WERI-Rb-1 (cell line): ENCODE measurements around the gene PITX3.

Source experiments
- DNase-seq: peaks from one replicate; pipeline ENCODE4 v3.0.0-alpha.2; 2020
- H3K27ac ChIP-seq: fragments of 250-450 bp; sonication (Bioruptor Pico); 2 replicates; pipeline ENCODE4 v1.5.1; 2020; ENCODE audit warnings: mild to moderate bottlenecking, moderate library complexity
- H3K27me3 ChIP-seq: fragments of 250-450 bp; sonication (Bioruptor Pico); 2 replicates; pipeline ENCODE4 v1.5.1; 2021; ENCODE audit warnings: mild to moderate bottlenecking, low read depth, moderate library complexity; ENCODE audit not compliant: insufficient read depth, severe bottlenecking
- H3K36me3 ChIP-seq: fragments of 250-450 bp; sonication (Bioruptor Pico); 2 replicates; pipeline ENCODE4 v1.5.1; 2020; ENCODE audit warnings: mild to moderate bottlenecking, moderate library complexity
- H3K4me3 ChIP-seq: 2 replicates; pipeline ENCODE4 v1.5.1; 2011; ENCODE audit warnings: low read depth, mild to moderate bottlenecking, control low read depth, low read length
- H3K9me3 ChIP-seq: fragments of 250-450 bp; sonication (Bioruptor Pico); 2 replicates; pipeline ENCODE4 v1.5.1; 2021; ENCODE audit warnings: mild to moderate bottlenecking, moderate library complexity; ENCODE audit not compliant: severe bottlenecking
- TF ChIP-seq, protein P1 (sequence below): IDR thresholded peaks from 2 replicates; pipeline ENCODE4 v1.5.1; 2011; ENCODE audit warnings: low read depth, mild to moderate bottlenecking, control low read depth, inconsistent platforms, low read length

The PITX3 gene

GRCh38 chr10:102285133-102285532 is 43.8 kb upstream of the PITX3 start:
- Histone ChIP-seq H3K27me3 (no peaks in the 10 kb centered on the region), H3K9me3 (no peaks in the 10 kb centered on the region), H3K27ac (no peak overlapping the region), H3K4me3 (no peak overlapping the region), H3K36me3 (peaks cover 20% of the 10 kb centered on the region)
- DNase-seq: no peak
- TF ChIP-seq, protein P1, sequence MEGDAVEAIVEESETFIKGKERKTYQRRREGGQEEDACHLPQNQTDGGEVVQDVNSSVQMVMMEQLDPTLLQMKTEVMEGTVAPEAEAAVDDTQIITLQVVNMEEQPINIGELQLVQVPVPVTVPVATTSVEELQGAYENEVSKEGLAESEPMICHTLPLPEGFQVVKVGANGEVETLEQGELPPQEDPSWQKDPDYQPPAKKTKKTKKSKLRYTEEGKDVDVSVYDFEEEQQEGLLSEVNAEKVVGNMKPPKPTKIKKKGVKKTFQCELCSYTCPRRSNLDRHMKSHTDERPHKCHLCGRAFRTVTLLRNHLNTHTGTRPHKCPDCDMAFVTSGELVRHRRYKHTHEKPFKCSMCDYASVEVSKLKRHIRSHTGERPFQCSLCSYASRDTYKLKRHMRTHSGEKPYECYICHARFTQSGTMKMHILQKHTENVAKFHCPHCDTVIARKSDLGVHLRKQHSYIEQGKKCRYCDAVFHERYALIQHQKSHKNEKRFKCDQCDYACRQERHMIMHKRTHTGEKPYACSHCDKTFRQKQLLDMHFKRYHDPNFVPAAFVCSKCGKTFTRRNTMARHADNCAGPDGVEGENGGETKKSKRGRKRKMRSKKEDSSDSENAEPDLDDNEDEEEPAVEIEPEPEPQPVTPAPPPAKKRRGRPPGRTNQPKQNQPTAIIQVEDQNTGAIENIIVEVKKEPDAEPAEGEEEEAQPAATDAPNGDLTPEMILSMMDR: no peak

DNA sequence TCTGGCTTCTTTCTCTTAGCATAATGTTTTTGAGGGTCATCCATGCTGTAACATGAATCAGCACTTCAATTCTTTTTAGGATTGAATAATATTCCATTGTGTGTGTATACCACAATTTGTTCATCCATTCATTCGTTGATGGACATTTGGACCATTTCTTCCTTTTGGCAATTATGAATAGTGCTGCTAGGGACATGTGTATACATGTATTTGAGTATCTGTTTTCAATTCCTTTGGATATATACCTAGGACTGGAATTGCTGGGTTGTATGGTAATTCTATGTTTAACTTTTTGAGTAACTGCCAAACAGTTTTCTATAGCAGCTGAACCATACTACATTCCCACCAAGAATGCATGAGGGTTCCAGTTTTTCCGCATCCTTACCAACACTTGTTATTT is 43.2 kb upstream of the PITX3 start:
- H3K4me3 ChIP-seq: no peak overlapping the region
- H3K27me3 ChIP-seq: no peaks in the 10 kb centered on the region
- DNase-seq: no peak
- TF ChIP-seq, protein P1: no peak
- H3K9me3 ChIP-seq: no peaks in the 10 kb centered on the region
- peaks cover 20% of the 10 kb centered on the region for H3K36me3 ChIP-seq
- no peak overlapping the region for H3K27ac ChIP-seq

DNA sequence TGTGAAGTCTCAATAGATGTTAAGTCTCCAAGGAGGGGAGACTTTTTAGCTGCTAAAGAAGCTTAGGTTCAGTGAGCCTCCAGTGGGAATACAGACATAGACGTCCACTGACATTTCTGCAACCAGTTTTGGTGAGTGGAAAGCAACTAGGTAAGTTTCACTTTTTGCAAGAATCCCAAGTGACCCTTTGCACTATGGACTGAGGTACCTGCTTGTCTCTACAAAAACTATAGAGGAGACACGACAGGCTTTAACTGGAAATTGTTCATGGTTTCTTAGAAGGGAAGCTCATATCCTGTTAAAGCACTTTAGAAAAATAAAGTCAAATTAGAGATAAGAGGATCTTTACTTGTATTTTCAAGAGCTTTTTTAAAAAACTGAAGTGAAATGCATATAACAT is 42.6 kb upstream of the PITX3 start:
- H3K27ac ChIP-seq: no peak overlapping the region
- H3K36me3 ChIP-seq: peaks cover 20% of the 10 kb centered on the region
- H3K9me3 ChIP-seq: no peaks in the 10 kb centered on the region
- H3K27me3 ChIP-seq: no peaks in the 10 kb centered on the region
- no peak overlapping the region for H3K4me3 ChIP-seq
- no peak for DNase-seq
- TF ChIP-seq, protein P1: no peak

DNA sequence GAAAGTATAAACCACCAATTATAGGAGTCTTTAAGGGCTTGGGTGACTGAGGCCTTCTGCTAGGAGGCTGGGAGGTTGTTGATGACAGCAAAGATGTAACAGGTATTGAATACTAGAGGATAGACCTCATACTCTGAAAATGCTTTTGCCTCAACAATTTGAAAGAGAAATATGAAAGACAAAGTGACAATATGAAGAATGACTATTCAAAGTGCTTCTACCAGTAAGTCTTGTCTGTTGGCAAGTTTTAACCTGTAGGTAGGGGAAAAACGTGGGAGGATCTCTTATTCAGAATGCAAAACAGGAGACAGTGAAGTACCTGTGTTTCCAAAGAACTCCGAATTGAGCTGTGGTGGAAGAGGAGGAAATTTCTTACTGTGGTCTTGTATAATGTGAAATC is 42.2 kb upstream of the PITX3 start:
- Histone ChIP-seq H3K9me3 (no peaks in the 10 kb centered on the region), H3K27ac (no peak overlapping the region), H3K4me3 (no peak overlapping the region), H3K36me3 (peaks cover 20% of the 10 kb centered on the region), H3K27me3 (no peaks in the 10 kb centered on the region)
- DNase-seq: no peak
- TF ChIP-seq, protein P1: no peak

- H3K9me3 ChIP-seq: no peaks in the 10 kb centered on the region
- H3K36me3 ChIP-seq: peaks cover 19% of the 10 kb centered on the region
- no peak overlapping the region for H3K4me3 ChIP-seq
- no peak for DNase-seq
- H3K27me3 ChIP-seq: no peaks in the 10 kb centered on the region
- peak overlapping the region; percentile 58 for H3K27ac ChIP-seq
- TF ChIP-seq, protein P1: no peak
These were observed 39.8 kb upstream of the PITX3 start for GRCh38 chr10:102281102-102281487.

DNA sequence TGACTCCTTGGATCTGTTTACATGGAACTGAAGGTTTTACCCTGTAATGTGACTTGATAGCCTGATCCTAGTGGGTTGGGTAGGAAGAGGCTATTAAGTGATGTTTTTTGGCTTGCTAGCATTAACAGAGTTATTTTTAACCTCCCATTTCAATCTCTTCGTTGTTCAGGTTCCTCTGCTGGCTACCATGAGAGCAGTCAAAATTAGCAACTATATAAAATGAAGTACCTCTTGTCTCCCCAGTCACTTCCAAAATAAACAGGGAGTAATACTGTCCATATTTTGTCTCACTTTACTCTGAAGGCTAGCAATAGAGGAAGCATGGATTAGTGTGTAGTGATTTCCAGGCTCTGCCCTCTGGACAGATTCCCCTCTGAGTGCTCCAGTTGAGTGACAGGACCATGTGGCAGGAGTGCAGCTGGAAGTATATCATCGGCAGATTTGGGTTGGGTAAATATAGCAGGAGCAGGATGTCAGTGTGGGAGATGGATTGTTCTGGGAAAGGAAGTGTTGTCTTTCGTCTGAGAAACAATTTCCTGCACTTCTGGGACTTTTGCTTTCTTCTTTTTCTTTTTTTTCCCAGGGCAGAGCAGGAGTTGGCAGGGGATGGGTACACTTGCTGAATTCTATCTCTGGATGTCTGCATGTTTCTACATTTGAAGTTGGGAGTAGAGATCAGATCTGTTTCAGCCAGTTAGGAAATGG is 39.2 kb upstream of the PITX3 start:
- H3K27me3 ChIP-seq: no peaks in the 10 kb centered on the region
- peaks cover 19% of the 10 kb centered on the region for H3K36me3 ChIP-seq
- DNase-seq: peak; percentile 34
- H3K27ac ChIP-seq: peak overlapping the region; percentile 58
- no peaks in the 10 kb centered on the region for H3K9me3 ChIP-seq
- no peak overlapping the region for H3K4me3 ChIP-seq
- TF ChIP-seq, protein P1: no peak
